Activated CD4-positive, alpha-beta T cell treated with anti-CD3 and anti-CD28 coated beads, Interleukin-2, Interleukin-4, amounts not matched to agents 100 ng/mL and 50 ng/mL, durations not matched to agents 16 hours and 8 hours (primary cell): ENCODE measurements around the gene TWNK.

Source experiments
- DNase-seq: peaks from one replicate; pipeline ENCODE4 v3.0.0-alpha.2; 2020; ENCODE audit warnings: low spot score

Gene TWNK

DNA sequence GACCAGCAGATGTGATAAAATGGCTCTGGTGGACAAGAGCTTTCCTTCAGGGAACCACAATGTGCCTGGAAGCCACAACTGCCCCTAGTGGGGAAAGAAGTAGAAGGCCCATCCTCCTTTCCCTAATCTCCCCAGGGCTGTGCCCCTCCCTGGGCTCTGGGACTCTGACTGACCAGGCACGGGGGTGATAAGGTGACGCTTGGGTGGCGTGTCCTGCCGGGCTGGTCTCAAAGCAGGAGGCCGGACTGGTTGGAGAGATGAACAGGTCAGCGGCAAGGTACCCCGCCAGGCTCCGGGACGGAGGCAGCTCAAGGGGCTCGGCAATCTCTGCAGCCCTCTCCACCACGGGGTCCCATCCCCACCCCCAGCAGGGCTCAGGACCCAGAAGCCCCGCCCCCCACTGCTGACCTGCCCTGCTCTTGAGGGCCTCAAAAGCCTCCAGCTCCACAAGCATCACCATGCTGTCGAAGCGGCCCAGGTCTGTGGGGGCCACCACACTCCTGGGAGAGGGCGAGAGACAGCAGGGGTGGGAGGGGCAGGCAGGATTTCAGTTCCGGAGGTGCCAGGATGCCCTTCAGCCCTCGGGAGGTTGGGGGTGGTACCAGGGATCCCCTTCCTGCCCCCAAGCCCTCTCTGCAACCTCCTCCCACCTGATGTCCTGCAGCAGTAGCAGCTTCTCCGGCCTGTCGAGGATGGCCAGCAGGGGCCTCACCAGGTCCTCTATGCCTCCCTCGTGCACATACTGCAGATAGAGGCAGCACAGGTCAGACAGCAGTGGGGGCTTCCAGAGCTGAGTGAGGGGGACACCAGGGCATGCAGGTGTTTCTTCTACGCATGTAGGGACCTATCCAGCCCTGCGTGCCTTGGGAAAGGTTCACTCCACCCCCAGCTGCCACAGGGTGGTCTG, 24.4 kb downstream of the TWNK start:
- no peak for DNase-seq

DNA sequence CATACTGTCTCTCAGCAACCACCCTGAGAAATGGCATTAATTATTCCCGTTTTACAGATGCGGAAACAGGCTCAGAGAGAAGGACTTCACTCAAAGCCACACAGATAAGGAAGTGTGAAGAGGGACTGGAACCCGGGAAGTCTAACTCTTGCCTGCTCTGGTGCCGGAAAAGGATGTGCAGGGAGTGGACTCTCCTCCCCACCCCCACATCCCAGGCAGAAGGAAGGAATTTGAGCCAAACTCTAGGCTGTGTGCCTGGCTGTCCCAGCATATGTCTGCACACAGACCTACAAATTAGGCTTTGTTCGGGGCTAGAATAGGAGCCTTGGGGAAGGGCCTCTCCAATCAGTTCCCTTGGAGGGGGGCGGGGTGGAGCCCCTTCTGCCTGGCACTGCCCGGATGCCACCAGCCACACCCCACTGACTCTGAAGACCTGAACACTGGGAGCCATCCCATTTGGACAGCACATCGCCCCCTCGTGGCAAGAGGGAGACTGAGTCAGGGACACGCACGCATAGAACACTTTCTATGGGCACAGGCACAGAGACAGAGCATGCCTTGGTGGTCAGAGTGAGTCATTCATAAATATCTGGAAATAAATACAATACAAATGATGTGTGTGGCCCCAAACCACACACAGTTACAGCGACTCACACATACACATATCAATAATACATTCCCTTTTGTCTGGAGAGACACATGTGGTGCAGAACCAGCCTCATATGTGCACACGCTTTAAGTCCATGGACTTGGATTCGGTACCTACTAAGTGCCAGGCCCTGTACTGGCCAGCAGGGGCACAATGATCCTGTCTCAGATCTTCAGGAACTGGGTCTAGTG, 25.4 kb downstream of the TWNK start:
- DNase-seq = peak; percentile 87

DNA sequence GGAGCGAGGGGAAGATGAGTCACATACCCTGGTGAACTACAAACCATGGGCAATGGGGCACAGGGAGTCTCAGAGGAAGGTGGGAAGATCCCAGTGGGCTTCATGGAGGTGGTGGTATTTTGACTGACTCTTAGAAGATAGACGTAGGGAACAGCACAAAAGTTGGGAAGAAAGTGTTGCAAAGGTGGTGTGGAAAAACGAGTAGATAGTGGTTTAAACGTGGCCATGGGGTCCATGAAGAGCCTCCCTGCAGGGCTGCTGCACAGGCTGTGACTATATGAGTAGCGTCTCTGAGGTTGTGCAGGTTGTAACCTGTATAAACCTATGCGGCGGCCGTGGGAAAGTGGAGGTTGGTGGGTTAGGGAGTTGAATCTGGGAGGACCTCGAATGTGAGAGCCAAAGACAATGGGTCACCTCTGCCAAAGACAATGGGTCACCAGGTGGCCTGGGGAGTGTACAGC, 26.1 kb downstream of the TWNK start:
- DNase-seq = no peak

DNA sequence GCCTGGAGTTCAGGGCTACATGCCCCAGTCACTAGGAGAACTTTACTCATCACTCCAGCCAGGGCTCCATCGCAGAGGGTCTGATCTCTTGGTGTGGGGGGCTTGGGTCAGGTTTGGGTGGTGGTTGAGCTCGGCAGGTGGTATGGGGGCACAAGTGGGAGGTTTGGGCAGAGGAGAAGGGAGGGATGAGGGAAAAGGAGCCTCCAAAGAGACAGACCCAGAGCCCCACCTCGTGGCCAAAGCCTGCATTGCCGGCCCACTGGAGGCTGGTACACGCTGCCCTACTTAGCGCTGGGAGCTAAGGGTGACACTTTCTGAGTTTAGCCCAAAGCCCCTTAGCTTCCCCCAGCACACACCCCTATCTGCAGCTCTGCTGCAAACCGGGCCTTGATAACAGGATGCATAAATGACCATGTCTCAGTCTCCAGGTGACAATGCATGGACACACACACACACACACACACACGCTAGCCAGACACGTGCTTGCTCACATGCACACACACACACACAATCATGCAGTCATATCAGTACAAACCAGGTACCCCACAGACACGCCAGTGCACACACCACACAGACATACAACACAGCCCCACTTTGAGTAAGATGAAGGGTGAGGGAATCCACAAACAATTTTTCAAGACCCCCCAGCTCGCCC, 27.0 kb downstream of the TWNK start:
- peak; percentile 71 for DNase-seq

DNA sequence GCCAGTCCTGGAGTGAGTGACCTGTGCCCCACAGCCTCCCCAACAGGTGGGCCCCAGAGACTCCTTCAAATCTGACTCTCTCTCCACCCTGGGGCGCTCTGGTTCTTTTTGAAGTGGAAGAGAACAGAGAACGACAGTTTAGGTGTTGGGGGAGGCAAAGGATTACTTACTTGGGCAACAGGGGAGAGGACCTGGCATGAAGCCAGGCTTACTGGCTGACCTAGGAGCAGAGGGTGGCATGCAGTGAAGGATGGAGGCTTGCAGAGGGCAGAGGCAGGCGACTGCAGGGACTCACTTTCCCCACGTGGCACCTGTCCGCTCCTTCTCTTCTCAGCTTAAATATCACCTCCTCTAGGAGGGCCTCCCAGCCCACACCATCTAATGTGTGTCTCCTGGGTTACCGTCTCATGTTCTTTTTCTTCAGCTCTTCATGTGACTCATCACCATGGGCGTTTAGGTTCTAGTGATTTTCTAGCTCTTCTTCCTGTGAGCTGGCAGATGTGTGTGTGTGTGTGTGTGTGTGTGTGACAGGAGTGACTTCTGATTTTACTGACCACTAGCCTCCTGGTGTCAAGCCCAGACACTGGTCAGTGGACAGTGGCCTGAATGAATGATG, 27.7 kb downstream of the TWNK start:
- DNase-seq = peak; percentile 37

DNA sequence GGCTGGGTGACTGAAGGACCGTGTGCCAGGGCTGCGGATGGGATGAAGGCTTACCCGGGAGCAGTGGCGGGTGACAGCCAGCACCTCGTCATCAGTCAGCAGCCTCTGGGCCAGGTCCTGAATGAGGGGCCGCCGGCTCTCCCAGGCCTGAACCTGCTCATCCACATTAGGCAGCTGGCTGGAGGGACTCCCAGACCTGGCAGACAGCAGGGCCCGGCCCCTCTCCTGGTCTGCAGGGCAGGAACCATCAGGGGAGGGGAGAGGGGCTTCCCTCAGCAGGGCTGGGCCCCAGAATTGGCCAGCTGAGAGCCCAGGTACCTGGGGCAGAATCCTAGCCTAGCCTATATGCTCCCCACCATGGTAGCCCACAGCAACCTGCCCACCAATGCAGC, 28.2 kb downstream of the TWNK start:
- no peak for DNase-seq

DNA sequence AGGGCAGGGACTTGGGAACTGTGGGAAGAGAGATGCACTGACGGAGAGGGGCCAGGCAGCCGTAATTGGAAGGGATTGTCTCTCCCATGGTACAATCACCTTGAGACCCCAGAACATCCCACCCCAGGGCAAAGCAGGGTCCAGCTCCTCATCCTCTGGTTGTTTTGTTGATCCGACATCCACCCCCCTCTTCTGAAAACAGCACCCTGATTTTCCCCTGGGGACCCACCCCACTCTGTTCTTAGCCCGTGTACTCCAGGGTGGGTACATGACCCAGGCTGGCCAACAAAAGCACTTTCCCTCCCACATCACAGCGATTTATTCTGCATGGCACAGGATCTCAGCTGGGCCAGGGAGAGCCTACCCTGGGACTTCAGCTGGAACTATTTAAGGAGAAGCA, 29.5 kb downstream of the TWNK start:
- no peak for DNase-seq

DNA sequence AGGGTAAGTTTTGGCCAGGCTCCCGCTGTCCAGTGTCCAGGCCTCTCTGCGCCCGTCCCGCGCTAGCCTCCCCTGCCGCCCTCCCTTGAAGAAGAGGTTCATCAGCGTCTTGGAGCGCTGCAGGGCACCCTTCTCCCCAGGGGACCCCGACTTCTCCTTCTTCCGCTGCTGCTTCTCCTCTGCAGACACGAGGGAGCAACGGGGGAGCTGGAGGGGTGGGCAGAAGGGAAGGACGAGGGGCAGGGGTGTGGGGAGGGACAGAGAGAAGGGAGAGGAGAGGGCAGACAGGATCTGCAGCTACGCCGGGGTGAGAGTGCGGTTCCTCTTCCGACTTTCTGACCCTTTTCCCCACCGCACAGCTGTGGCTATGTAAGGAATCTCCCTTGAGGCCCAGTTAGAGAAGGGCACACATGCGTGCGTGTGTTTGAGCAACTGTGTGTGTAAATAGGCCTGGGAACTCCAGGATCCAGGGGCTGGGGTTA, 30.8 kb downstream of the TWNK start:
- no peak for DNase-seq

DNA sequence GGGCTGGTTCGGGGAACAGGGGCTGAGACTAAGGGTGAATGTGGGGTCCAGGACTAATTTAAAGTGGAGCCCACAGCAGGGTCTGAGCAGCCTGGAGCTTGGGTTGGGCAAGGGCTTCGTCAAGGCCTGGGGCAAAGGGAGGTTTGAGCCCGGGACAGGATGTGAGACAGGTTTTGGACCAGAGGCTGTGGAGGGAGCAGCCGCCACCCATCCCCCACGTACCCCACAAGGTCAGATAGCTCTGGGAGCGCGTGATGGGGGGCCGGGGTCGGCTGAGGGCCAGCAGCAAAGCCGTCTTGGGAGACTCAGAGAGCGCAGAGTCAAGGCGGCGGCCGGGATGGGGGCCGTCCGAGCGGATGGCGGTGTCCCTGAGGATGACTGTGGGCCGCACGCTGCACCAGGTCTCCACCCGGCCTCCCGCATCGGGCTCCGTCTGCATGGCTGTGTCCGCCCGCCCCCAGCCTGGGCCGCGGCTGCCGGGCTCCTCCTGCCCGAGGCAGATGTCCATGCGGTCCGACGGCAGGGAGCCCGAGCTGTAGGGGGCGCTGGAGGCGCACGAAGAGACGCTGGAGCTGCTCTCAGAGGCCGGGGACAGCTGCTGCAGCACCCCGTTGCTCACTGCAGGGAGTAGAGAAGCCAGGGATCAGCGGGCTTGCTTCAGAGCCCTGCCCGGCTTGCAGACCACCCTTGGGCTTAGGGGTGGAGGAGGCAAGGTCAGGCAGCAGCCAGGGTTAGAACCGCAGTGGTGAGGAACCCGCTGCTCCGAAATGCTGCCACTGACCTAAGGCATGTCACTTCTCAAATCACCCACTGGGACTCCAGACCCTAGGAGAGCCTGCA, 31.5 kb downstream of the TWNK start:
- DNase-seq = peak; percentile 82

DNA sequence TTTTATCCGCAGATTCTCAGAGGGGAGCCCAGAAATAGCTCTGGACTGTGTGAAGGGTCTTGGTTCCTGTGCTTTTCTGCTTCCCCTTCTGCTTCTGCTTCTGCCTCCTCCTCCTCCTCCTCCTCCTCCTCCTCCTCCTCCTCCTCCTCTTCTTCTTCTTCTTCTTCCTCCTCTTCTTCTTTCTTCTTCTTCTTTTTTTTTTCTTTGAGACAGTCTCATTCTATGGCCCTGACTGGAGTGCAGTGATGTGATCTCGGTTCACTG, 32.0 kb downstream of the TWNK start:
- no peak for DNase-seq

DNA sequence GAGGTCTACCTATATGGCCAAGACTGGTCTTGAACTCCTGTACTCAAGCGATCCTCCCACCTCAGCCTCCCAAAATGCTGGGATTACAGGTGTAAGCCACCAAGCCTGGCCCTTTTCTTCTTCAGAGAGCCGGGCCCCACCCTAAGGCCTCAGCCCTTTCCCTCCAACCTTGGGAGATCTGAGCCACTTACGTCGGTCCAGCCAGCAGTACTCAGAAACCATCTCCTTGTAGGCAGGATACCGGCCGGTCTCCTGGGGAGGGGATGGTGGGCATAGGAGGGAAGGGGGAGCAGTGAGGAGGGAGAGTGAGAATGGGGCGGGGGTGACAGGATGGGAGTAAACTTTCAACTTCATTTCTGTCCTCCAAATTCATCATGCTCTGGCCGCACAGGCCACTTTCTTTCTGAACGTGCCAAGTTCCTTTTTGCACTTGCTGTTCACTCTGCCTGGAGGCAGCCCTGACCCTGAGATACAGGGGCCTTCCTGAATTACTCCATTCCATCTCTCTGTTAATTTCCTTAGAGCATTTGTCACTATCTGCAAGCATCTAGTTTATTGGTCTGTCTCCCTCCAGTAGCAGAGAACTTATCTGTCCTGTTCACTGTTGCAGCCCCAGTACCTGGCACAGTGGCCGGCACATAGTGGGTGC, 33.2 kb downstream of the TWNK start:
- DNase-seq = no peak

DNA sequence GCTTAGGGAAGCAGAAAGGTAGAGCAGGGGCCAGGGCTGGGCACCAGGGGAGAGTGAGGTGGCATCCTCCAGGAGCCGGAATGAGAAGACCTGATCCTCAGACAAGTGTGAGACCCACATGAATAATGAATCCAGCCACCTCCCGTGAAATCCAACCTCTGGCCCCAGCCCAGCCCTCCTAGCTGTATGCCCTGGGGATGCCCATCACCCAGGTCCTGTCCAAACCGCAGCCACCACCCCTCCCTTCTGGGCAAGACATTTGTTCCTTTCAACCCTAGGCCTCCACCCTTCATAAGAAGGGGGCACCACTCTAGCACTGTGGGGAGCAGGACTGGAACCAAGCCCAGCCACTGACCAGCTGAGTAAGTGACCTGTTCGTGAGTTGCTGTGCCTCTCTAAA, 33.9 kb downstream of the TWNK start:
- no peak for DNase-seq

DNA sequence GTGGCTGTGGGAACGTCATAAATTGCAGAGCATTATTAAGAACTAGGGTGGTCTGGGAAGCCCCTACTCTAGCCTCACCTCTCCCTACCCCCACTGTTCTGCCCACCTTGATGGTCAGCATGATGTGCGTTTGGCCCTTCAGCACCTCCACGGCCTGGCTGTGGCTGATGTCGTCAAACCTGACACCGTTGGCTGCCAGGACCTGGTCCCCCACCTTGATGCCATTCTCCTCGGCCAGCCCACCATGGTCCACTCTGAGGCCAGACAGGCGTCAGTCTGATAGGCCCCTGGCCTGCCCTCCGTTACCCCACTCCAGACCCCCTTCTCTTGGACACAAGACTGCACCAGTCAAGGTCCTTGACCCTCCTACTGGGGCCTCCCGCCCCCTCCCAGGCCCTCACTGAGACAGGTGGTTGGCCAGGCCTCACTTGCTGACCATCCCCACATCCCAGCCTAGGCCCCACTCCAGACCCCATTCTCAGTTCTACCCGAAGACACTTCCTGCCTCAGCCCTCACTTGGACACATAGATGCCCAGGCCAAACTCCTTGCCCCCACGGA, 34.4 kb downstream of the TWNK start:
- DNase-seq = no peak

DNA sequence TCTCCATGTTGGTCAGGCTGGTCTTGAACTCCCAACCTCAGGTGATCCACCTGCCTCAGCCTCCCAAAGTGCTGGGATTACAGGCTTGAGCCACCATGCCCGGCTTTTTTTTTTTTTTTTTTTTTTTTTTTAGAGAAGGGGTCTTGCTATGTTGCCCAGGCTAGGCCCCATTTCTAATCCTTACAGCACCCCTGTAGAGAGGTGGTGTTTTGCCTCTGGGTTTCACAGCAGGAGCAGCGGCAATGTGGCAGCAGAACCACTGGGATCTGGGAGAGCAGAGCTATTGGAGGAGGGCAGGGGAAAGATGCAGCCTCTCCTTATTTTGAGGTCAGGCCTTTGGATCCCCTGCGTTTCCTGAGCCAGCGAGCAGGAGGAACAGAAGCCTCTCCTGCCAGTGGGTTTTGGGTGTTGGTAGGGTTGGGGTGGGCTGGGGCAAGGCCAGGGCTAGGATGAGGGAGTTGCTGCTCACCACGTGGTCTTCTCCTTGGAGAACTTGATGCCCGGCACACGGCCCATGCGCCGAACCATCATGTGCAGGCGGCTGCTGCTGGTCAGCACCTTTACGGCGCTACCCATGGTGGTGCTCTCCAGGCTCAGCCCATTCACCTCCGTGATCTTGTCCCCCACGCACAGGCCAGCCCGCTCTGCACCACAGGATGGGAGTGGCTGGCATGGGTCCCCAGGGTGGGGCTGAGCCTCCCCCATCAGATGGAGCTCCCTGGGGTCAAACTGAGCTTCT, 35.8 kb downstream of the TWNK start:
- no peak for DNase-seq

DNA sequence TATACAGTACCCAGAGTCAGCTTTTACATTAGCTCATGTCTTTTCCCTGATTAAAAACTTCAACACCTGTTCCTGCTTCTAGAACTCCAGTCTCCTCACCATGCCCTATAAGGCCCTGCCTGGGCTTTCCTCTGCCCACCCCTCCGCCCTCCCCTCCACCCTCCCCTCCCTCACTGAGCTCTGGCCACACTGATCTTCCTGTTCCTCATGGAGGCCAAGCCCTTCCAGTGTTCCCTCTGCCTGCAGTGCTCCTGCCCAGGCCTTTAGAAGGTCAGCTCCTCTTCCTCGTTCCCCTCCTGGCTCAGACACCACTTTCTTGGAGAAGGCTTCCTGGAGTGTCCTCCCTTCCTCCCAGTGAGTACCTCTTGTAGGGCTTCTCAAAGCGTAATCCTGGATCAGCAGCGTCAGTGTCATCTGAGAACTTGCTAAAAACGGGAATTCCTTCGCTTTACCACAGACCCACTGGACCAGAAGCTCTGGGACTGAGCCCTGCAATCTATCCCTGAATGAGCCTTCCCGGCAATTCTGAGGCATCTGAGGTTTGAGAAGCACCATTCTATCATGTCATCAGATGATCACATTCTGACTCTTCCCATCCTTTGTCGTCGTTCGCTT, 39.9 kb downstream of the TWNK start:
- no peak for DNase-seq

DNA sequence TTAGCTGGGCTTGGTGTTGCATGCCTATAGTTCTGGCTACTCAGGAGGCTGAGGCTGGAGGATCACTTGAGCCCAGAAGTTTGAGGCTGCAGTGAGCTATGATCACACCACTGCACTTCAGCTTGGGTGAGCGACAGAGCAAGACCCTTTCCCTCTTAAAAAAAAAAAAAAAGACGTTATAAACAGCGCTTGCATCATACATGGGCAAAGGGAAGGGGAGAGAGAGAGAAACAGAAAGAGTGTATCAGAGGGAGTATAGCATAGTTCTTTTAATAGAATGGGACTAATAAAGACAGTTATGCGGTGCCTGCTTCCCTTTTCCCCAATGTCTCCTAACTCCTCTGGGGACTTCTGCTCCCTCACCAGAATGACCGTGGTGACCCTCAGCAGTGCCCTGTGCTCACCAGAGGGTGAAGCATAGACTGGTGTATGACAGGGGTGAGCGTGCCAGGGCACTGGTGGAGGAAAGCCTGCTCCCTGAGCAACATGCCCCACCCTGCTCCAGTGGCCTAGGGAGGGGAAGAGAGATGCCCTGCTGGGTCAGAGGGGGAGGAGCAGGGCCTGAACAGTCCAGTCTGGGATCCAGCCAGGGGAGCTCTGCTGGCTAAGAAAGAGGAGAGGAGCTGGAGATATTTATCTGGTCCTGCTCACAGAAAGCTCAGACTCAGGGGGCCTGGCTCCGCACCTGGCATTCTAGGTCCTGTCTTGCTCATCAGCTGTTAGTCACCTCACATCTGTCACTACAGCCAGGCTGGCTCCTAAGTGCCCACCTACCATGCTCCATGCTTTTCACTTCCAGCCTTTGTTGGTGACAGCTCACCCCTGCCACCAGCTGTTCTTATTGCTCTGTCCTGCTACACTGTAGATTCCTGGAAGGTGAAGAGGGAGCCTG, 41.3 kb downstream of the TWNK start:
- DNase-seq = no peak

DNA sequence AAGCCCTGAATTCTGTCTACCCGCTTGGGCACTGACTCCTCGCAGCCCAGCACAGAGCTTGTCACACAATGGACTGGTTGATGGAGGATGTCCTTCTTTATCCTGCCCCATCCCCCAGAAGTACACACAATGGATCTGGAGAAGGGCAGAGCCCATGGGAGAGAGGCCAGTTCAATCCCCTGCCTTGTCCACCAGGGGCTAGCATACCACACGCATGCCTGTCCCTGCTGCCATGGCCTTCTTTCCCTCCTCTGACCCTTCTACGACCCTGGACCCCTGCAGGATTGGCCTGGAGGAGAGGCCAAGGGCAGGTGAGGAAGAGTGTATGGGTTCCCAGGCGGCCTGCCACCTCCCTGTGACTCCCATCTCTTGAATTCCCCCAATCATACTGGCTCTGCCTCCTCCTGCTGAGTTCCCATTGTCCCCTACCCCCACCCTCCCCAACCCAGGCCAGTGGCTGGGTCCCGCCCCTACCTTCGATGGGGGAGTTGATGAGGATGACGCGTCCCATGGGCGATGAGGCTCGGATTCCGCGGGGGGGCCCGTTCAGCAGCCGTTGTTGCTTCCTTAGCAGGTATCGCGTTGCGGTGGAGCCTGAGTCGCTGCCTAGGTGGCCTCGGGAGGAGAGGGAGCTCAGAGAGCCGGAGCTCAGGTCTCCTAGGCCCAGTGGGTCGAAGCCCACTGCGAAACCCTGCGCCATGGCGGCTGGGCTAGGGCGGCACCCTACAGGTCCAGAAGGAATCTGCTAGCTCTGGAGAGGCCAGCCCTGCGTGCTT, 42.4 kb downstream of the TWNK start:
- no peak for DNase-seq
